ENCODE data around the gene MRGPRE.
"Not testable (repeated sequence)": the region's sequence is repeated elsewhere in the genome, so short reads cannot be mapped to it uniquely, and the experiment has no call there.

The MRGPRE gene

GRCh38 chr11:3231851-3232744, at the start of gene MRGPRE:
TSS of gene MRGPRE (minus strand) at chr11:3232417. CDS start at chr11:3228799, 3,618 bp downstream.
- no peak for DNase-seq (ENCODE audit: extremely low read depth, low read depth)
- no peak for TF ChIP-seq CTCF (IDR thresholded peaks at IDR 0.05; ENCODE audit: low read depth, low read length, missing control alignments)
- no peak within 1 kb of the TSS for H3K4me3 ChIP-seq (replicated peaks; ENCODE audit: low read depth, low read length)

GRCh38 chr11:3281146-3281545, 48.9 kb upstream of the MRGPRE start:
- not testable (repeated sequence) for H3K4me3 ChIP-seq (replicated peaks; ENCODE audit: low read depth, low read length)

GRCh38 chr11:3280662-3281061, 48.4 kb upstream of the MRGPRE start:
- not testable (repeated sequence) for H3K4me3 ChIP-seq (replicated peaks; ENCODE audit: low read depth, low read length); DNase-seq (ENCODE audit: extremely low read depth, low read depth)

More at GRCh38 chr11:3281146-3281545, 48.9 kb upstream of the MRGPRE start:
- DNase-seq (ENCODE audit: extremely low read depth, low read depth): not testable (repeated sequence)

- H3K4me3 ChIP-seq (replicated peaks; ENCODE audit: low read depth, low read length); DNase-seq (ENCODE audit: extremely low read depth, low read depth): not testable (repeated sequence)
These were observed 46.7 kb upstream of the MRGPRE start for GRCh38 chr11:3278922-3279321.

- H3K4me3 ChIP-seq (replicated peaks; ENCODE audit: low read depth, low read length); DNase-seq (ENCODE audit: extremely low read depth, low read depth): not testable (repeated sequence)
These were observed 41.4 kb upstream of the MRGPRE start for GRCh38 chr11:3273629-3274028.

GRCh38 chr11:3262548-3262947, 30.3 kb upstream of the MRGPRE start:
- not testable (repeated sequence) for H3K4me3 ChIP-seq (replicated peaks; ENCODE audit: low read depth, low read length); DNase-seq (ENCODE audit: extremely low read depth, low read depth)

GRCh38 chr11:3261831-3262230, 29.6 kb upstream of the MRGPRE start:
- not testable (repeated sequence) for H3K4me3 ChIP-seq (replicated peaks; ENCODE audit: low read depth, low read length); DNase-seq (ENCODE audit: extremely low read depth, low read depth)

- H3K4me3 ChIP-seq (replicated peaks; ENCODE audit: low read depth, low read length); DNase-seq (ENCODE audit: extremely low read depth, low read depth): not testable (repeated sequence)
These were observed 25.3 kb upstream of the MRGPRE start for GRCh38 chr11:3257509-3257908.

GRCh38 chr11:3255241-3255640, 23.0 kb upstream of the MRGPRE start:
- not testable (repeated sequence) for H3K4me3 ChIP-seq (replicated peaks; ENCODE audit: low read depth, low read length); DNase-seq (ENCODE audit: extremely low read depth, low read depth)

- H3K4me3 ChIP-seq (replicated peaks; ENCODE audit: low read depth, low read length); DNase-seq (ENCODE audit: extremely low read depth, low read depth): not testable (repeated sequence)
These were observed 22.6 kb upstream of the MRGPRE start for GRCh38 chr11:3254773-3255172.

GRCh38 chr11:3245071-3245470, 12.9 kb upstream of the MRGPRE start:
- no peak for DNase-seq (ENCODE audit: extremely low read depth, low read depth)

More at GRCh38 chr11:3245071-3245470, 12.9 kb upstream of the MRGPRE start:
- TF ChIP-seq CTCF (IDR thresholded peaks at IDR 0.05; ENCODE audit: low read depth, low read length, missing control alignments): no peak
- H3K4me3 ChIP-seq (replicated peaks; ENCODE audit: low read depth, low read length): no peak overlapping the region

Measured in HFF-Myc (cell line).